SK-N-SH (cell line): ENCODE measurements around the gene LMO4.

ENCODE experiments used
- EZH2phosphoT487 ChIP-seq: fragments of 200-600 bp; sonication (generic); IDR thresholded peaks from 2 replicates; pipeline ENCODE4 v1.6.1; 2017; ENCODE audit warnings: low read depth, mixed run types, mild to moderate bottlenecking, antibody characterized with exemption, moderate library complexity, borderline replicate concordance
- MAX ChIP-seq: IDR thresholded peaks from 2 replicates; pipeline ENCODE4 v1.4.0; 2012; ENCODE audit warnings: low read depth
- RCOR1 ChIP-seq: fragments of 150-350 bp; IDR thresholded peaks from 2 replicates; pipeline ENCODE4 v1.6.1; 2017; ENCODE audit warnings: antibody characterized with exemption, low read length
- TCF12 ChIP-seq: IDR thresholded peaks from 2 replicates; pipeline ENCODE4 v1.4.0; 2012
- TF ChIP-seq, protein P1 (sequence below): fragments of 200-600 bp; sonication (generic); IDR thresholded peaks from 2 replicates; pipeline ENCODE4 v1.6.1; 2017; ENCODE audit warnings: antibody characterized with exemption, mild to moderate bottlenecking, moderate library complexity

GRCh38 chr1:87335175-87335884, 6.7 kb downstream of the LMO4 start:
- no peak for TF ChIP-seq TCF12
- TF ChIP-seq, protein P1, sequence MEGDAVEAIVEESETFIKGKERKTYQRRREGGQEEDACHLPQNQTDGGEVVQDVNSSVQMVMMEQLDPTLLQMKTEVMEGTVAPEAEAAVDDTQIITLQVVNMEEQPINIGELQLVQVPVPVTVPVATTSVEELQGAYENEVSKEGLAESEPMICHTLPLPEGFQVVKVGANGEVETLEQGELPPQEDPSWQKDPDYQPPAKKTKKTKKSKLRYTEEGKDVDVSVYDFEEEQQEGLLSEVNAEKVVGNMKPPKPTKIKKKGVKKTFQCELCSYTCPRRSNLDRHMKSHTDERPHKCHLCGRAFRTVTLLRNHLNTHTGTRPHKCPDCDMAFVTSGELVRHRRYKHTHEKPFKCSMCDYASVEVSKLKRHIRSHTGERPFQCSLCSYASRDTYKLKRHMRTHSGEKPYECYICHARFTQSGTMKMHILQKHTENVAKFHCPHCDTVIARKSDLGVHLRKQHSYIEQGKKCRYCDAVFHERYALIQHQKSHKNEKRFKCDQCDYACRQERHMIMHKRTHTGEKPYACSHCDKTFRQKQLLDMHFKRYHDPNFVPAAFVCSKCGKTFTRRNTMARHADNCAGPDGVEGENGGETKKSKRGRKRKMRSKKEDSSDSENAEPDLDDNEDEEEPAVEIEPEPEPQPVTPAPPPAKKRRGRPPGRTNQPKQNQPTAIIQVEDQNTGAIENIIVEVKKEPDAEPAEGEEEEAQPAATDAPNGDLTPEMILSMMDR = peak; percentile 31; the same call in 1 of the 2 replicates
- no peak for TF ChIP-seq RCOR1
- TF ChIP-seq MAX = no peak; the same call in none of the 2 replicates
- TF ChIP-seq EZH2phosphoT487 = no peak
